ENCODE data around the gene RPL36.

- TF ChIP-seq CTCF (IDR thresholded peaks at IDR 0.05) = no peak
- no peak for TF ChIP-seq POLR2A (IDR thresholded peaks at IDR 0.05)
Observed at GRCh38 chr19:5646703-5647102, 43.4 kb upstream of the RPL36 start.

All from right lobe of liver (tissue), 4 donors.